Esophagus muscularis mucosa (tissue), 4 donors: ENCODE results near the gene PPP3CA. TPM values are rescaled to one million over a fixed set of nuclear protein-coding genes. Genes with fewer than 3 reads are reported as not detected.
A peak's percentile ranks its signal among the peaks of the same experiment; 100 is the strongest.

Source experiments
- DNase-seq: peaks from one replicate; pipeline ENCODE4 v3.0.0-alpha.2; 2017; ENCODE audit errors: extremely low spot score
- H3K27ac ChIP-seq, 4 donors: fragments of 200-600 bp; sonication (generic); replicated peaks in 1 of 4; 1 replicate in 3 of 4; 2 replicates in 1 of 4; pipeline ENCODE4 v1.5.1; 2016 to 2019; ENCODE audit warnings: mild to moderate bottlenecking in 1 of 4
- H3K27me3 ChIP-seq, 4 donors: fragments of 200-600 bp; sonication (generic); one replicate each; pipeline versions ENCODE4 v1.5.1 to v1.6.0; 2016 to 2019
- H3K36me3 ChIP-seq, 4 donors: fragments of 200-600 bp; sonication (generic); one replicate each; pipeline ENCODE4 v1.5.1; 2016 to 2019
- H3K4me1 ChIP-seq, 4 donors: fragments of 200-600 bp; sonication (generic); one replicate each; pipeline ENCODE4 v1.5.1; 2016 to 2019
- H3K4me3 ChIP-seq, 4 donors: fragments of 200-600 bp; sonication (generic); 1 replicate in 2 of 4; 2 replicates in 2 of 4; pipeline ENCODE4 v1.5.1; 2016 to 2019; ENCODE audit warnings: mild to moderate bottlenecking in 4 of 4, moderate library complexity in 1 of 4
- H3K9me3 ChIP-seq, 4 donors: fragments of 200-600 bp; sonication (generic); 1 replicate in 3 of 4; 2 replicates in 1 of 4; pipeline ENCODE4 v1.5.1; 2016 to 2019
- EP300 ChIP-seq: sonication (generic); formaldehyde crosslinking; IDR thresholded peaks from one replicate; pipeline ENCODE4 v1.6.1; 2017; ENCODE audit warnings: antibody characterized with exemption
- POLR2A ChIP-seq: fragments of 450-650 bp; IDR thresholded peaks from one replicate; pipeline ENCODE4 v1.6.1; 2017; ENCODE audit warnings: antibody characterized with exemption, moderate library complexity, mild to moderate bottlenecking, low read depth
- POLR2AphosphoS5 ChIP-seq, 2 donors: sonication (generic); formaldehyde crosslinking; IDR thresholded peaks; one replicate each; pipeline ENCODE4 v1.6.1; 2017; ENCODE audit warnings: antibody characterized with exemption in 2 of 2
- WGBS: methylation state at CpG from one replicate; pipeline ENCODE4 v1.1.5; 2018; 5-methylcytosine and 5-hydroxymethylcytosine counted together
- intact Hi-C: fragments of 100-400 bp; cut with DNase I; formaldehyde crosslinking; loops from one replicate; pipeline ENCODE4 v1.15.1; 2023
- total RNA-seq, 4 donors: library from RNA; depleted of rRNA; stranded (reverse); fragments of >200 nt; gene quantifications; one replicate each; pipeline versions ENCODE4 v1.1.0 to v1.2.1, GENCODE V29; 2016
- TF ChIP-seq, protein P1 (sequence below), 3 experiments: fragments of 200-600 bp in 2 of 3; fragments of 450-650 bp in 1 of 3; sonication (generic) in 2 of 3; IDR thresholded peaks; one replicate each; pipeline ENCODE4 v1.5.1; 2017 to 2019; ENCODE audit warnings: antibody characterized with exemption in 3 of 3, mild to moderate bottlenecking in 2 of 3, moderate library complexity in 1 of 3

PPP3CA gene
- total RNA-seq, 4 donors from 2014 or later: 21.3 to 31.6 (median 23.3) TPM

DNA sequence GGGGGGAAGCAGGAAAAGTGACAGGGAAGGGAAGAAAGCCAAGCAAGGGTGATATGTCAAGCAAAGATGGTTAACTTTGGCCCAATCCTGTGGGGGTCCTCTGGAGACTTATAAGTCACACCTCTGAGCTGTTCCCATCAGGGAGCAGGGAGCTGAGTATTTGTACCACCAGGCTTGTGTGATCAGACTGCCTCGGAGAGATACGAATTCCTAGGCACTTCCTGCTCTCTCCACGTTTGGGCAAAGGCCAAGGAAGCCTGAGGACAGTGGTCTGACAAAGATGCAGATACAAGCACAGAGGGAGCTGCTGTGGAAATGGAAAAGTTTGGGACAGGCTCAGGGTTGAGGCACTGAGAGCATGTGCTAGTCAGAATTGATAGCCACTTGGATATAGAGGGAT, 10.4 kb upstream of the PPP3CA start:
- Histone ChIP-seq H3K27me3 (no peaks in the 10 kb centered on the region), H3K27ac (no peak overlapping the region), H3K9me3 (no peaks in the 10 kb centered on the region), H3K4me3 (no peak overlapping the region), H3K36me3 (no peaks in the 10 kb centered on the region), H3K4me1 (peaks cover 0 to 16% (median 12%) of the 10 kb centered on the region in 4 donors)
- intact Hi-C loops: no loop called here
- DNase-seq: no peak
- TF ChIP-seq EP300 (no peak), POLR2A (no peak), POLR2AphosphoS5 (IDR thresholded peaks at IDR 0.05) (no peak)
- TF ChIP-seq, protein P1, sequence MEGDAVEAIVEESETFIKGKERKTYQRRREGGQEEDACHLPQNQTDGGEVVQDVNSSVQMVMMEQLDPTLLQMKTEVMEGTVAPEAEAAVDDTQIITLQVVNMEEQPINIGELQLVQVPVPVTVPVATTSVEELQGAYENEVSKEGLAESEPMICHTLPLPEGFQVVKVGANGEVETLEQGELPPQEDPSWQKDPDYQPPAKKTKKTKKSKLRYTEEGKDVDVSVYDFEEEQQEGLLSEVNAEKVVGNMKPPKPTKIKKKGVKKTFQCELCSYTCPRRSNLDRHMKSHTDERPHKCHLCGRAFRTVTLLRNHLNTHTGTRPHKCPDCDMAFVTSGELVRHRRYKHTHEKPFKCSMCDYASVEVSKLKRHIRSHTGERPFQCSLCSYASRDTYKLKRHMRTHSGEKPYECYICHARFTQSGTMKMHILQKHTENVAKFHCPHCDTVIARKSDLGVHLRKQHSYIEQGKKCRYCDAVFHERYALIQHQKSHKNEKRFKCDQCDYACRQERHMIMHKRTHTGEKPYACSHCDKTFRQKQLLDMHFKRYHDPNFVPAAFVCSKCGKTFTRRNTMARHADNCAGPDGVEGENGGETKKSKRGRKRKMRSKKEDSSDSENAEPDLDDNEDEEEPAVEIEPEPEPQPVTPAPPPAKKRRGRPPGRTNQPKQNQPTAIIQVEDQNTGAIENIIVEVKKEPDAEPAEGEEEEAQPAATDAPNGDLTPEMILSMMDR (IDR thresholded peaks at IDR 0.05): no peak
- WGBS: 62% methylated on average over 3 of the region's 3 CpGs

DNA sequence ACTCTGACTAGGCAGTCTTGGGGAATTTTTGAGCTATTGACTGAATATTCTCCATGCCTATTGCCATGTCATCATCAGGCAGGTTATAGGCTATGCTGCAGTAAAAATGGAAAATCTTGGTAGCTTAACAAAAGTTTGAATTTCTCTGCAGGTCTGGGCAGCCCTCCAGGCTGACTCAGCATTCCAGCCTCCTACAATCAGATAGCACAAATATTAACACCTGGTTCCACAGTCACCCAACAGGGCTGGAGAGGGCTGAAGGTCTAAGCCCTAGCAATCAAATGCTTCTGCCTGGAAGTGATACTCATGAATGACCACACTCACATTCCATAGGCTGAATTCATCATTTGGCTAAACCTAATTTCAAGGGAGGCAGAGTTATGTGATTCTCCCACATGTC, 9.6 kb upstream of the PPP3CA start:
- Histone ChIP-seq H3K4me3 (no peak overlapping the region), H3K9me3 (no peaks in the 10 kb centered on the region), H3K4me1 (peaks cover 0 to 16% (median 12%) of the 10 kb centered on the region in 4 donors), H3K27me3 (no peaks in the 10 kb centered on the region), H3K36me3 (no peaks in the 10 kb centered on the region), H3K27ac (no peak overlapping the region)
- TF ChIP-seq POLR2AphosphoS5 (IDR thresholded peaks at IDR 0.05) (no peak), EP300 (no peak), POLR2A (no peak)
- TF ChIP-seq, protein P1 (IDR thresholded peaks at IDR 0.05): no peak
- intact Hi-C loops: no loop called here
- DNase-seq: no peak

DNA sequence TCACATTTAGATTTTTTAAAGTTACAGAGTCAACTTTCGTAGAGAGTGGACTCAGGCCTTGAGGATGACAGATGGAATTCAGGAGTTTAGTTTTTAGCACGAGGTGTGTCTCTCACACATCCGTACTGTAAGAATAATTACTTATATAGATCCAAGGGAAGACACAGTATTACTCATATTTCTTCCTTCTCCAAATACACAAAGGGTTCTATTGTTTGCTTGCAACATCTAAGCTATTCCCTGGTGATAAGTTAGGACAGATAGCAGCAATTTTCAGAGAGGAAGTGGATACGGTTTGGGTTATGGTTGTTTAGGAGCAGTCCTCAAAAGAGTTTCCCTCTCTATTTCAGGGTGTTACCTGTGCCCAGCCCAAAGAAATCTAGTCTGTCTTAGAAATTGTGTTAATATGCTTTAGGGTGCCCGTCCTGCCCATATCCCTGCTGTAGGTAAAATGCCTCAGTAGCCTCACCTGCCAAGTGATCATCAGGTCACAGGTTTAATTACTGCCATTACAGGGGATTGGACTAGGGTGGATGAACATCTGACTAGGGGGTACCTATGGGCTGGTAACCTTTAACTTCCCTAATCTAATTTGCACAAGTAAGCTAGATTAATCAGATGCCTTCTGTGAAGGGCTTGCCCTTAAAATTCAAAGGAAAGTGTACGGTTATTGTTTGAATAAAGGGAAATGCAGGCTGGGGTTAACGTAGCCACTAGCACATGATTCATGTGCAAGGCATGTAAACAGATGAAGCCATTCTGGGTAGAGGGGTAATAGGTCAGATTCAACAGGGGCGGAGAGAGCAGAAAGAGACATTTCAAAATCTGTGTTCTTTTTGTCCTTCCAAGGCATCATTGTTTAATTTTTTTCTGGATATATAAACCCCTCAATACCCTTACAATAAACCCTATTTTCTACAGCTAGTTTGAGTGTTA, 8.7 kb upstream of the PPP3CA start:
- WGBS: 53% methylated on average over 7 of the region's 8 CpGs
- no peaks in the 10 kb centered on the region for H3K9me3 ChIP-seq
- no peak overlapping the region for H3K4me3 ChIP-seq
- intact Hi-C loops: no loop called here
- H3K27me3 ChIP-seq: no peaks in the 10 kb centered on the region
- H3K36me3 ChIP-seq: no peaks in the 10 kb centered on the region
- no peak overlapping the region for H3K27ac ChIP-seq
- H3K4me1 ChIP-seq: peaks cover 0 to 16% (median 12%) of the 10 kb centered on the region in 4 donors
- TF ChIP-seq POLR2A: no peak
- TF ChIP-seq, protein P1 (IDR thresholded peaks at IDR 0.05): no peak
- peak in 1 of 2 donors; percentile 35 for TF ChIP-seq POLR2AphosphoS5 (IDR thresholded peaks at IDR 0.05)
- no peak for TF ChIP-seq EP300
- no peak for DNase-seq

DNA sequence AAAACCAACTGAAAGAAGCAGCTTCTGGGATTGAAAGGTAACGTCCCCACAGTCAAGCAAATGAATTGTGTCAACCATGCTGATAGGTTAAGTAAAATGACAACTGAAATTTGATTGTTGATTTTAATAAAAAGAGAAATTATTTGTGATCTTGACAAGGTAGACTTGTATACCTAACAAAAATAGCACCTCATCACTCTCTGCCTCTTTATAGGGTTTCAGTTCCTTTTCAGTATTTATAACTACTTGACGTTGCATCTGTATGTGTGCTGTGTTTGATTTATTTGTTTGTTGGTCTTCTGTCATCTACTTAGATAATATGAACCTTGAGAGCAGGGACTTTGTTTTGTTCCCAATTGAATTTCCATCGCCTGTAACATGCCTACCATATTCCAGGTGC, 7.9 kb upstream of the PPP3CA start:
- intact Hi-C loops: no loop called here
- peaks cover 0 to 16% (median 12%) of the 10 kb centered on the region in 4 donors for H3K4me1 ChIP-seq
- TF ChIP-seq POLR2AphosphoS5 (IDR thresholded peaks at IDR 0.05): no peak
- TF ChIP-seq EP300: no peak
- TF ChIP-seq, protein P1 (IDR thresholded peaks at IDR 0.05): no peak
- TF ChIP-seq POLR2A: no peak
- no peaks in the 10 kb centered on the region for H3K9me3 ChIP-seq
- H3K36me3 ChIP-seq: no peaks in the 10 kb centered on the region
- DNase-seq: no peak
- H3K4me3 ChIP-seq: no peak overlapping the region
- H3K27ac ChIP-seq: no peak overlapping the region
- 91% methylated on average over 3 of the region's 3 CpGs for WGBS
- H3K27me3 ChIP-seq: no peaks in the 10 kb centered on the region
